Left kidney (tissue), 2 donors: Measurements from ENCODE around the gene ACHE. TPM values are rescaled to one million over a fixed set of nuclear protein-coding genes. Genes with fewer than 3 reads are reported as not detected.
"Not testable (repeated sequence)": the region's sequence is repeated elsewhere in the genome, so short reads cannot be mapped to it uniquely, and the experiment has no call there.

Experiments used
- DNase-seq: peaks from one replicate; pipeline ENCODE4 v3.0.0-alpha.2; 2013
- polyA plus RNA-seq: library from polyadenylated mRNA; unstranded; fragments of 120-200 nt; gene quantifications from one replicate; pipeline ENCODE4 v1.2.1, GENCODE V29; 2013; ENCODE audit not compliant: insufficient read length

The ACHE gene
- polyA plus RNA-seq, 1 donor, result 2.7 TPM

GRCh38 chr7:100861616-100861985 is 34.1 kb downstream of the ACHE start:
- no peak for DNase-seq

GRCh38 chr7:100860702-100861615 is 34.7 kb downstream of the ACHE start:
- no peak for DNase-seq

- no peak for DNase-seq
These were observed 35.8 kb downstream of the ACHE start for GRCh38 chr7:100859856-100860255.

GRCh38 chr7:100856871-100857282 is 38.8 kb downstream of the ACHE start:
- no peak for DNase-seq

- no peak for DNase-seq
These were observed 40.2 kb downstream of the ACHE start for GRCh38 chr7:100855515-100855914.

GRCh38 chr7:100854899-100855298 is 40.8 kb downstream of the ACHE start:
- DNase-seq, result not testable (repeated sequence)

- DNase-seq, result no peak
These were observed 41.4 kb downstream of the ACHE start for GRCh38 chr7:100854146-100854895.

- peak; percentile 86 for DNase-seq
These were observed 43.4 kb downstream of the ACHE start, which contains the start of gene SLC12A9 for GRCh38 chr7:100852048-100852872. TSS of gene SLC12A9 (plus strand) at chr7:100852713. CDS start at chr7:100854198, 1,485 bp downstream.

- DNase-seq, result no peak
These were observed 48.3 kb downstream of the ACHE start for GRCh38 chr7:100847360-100847759.

GRCh38 chr7:100840470-100841100 is 55.1 kb downstream of the ACHE start:
- no peak for DNase-seq

Other genes with a start within 250 kb of the ACHE start
- not detected for gene ACTL6B, start 239.4 kb downstream of the ACHE start, polyA plus RNA-seq
- gene GNB2, start 222.1 kb downstream of the ACHE start, polyA plus RNA-seq, result 162 TPM
- gene GIGYF1, start 201.6 kb downstream of the ACHE start, polyA plus RNA-seq, result 42.7 TPM
- 19.5 TPM for gene POP7, start 189.8 kb downstream of the ACHE start, polyA plus RNA-seq
- gene EPO, start 175.4 kb downstream of the ACHE start, polyA plus RNA-seq, result 0.20 TPM
- gene ZAN, start 162.3 kb downstream of the ACHE start, polyA plus RNA-seq, result 0.03 TPM
- gene EPHB4, start 68.4 kb downstream of the ACHE start, polyA plus RNA-seq, result 85.3 TPM
- 29.9 TPM for gene SLC12A9, start 43.2 kb downstream of the ACHE start, polyA plus RNA-seq
- gene TRIP6, start 28.5 kb downstream of the ACHE start, polyA plus RNA-seq, result 67.8 TPM
- gene SRRT, start 20.8 kb downstream of the ACHE start, polyA plus RNA-seq, result 193 TPM
- gene UFSP1, start 6.2 kb downstream of the ACHE start, polyA plus RNA-seq, result 1.8 TPM
- gene MUC3A, start 53.6 kb upstream of the ACHE start, polyA plus RNA-seq, result 1.2 TPM
- gene MUC12, start 73.7 kb upstream of the ACHE start, polyA plus RNA-seq, result 0.02 TPM
- not detected for gene MUC17, start 124.2 kb upstream of the ACHE start, polyA plus RNA-seq
- gene TRIM56, start 189.6 kb upstream of the ACHE start, polyA plus RNA-seq, result 19.9 TPM
- 1.1 TPM for gene SERPINE1, start 231.2 kb upstream of the ACHE start, polyA plus RNA-seq